HG03280 (cell line): Measurements from ENCODE around the gene LITAFD.

Experiments
- ATAC-seq: cut with Tn5 transposase; IDR thresholded peaks from one replicate; pipeline ENCODE4 v1.9.1; 2021; ENCODE audit warnings: mild to moderate bottlenecking, moderate library complexity; ENCODE audit not compliant: unreplicated experiment

The LITAFD gene

DNA sequence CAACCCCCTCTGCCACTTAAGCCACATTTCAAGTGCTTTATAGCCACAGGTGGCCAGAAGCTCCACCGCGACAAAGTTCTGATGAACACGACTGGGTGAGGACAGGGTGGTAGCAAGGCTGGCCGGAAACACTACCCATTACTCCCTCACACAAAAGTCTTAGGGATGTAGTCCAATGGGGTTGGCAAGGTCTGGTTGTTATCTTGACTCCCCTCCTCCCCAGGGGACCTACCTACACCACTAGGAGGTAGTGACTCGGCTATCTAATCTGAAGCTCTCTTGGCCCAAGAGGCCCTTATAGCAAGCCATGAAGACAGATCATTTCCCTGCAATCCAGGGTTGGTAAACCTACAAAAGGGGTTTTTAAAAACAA, 8.4 kb downstream of the LITAFD start:
- no peak for ATAC-seq

DNA sequence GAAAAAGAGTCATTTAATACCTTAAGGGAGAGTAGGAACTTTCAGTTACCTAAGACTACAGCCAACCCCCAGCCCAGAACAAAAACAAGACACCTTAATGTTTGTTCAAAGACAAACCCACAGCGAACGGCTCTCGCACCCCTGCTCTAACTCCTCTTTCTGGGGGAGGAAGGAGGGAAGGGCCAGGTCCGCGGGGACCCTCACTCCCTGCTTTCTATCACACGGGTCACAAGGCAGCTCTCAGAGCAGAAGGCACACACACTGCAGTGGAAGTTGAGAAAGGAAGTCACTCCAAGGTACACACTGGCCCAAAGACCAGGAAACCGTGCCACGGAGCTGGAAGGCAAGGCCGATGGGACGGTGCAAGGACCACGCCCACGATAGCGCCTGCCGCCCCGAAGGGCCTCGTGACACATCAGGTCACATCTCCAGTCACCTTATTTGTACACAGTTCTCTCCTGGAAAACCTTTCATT, 10.0 kb downstream of the LITAFD start:
- ATAC-seq, result peak; percentile 18

DNA sequence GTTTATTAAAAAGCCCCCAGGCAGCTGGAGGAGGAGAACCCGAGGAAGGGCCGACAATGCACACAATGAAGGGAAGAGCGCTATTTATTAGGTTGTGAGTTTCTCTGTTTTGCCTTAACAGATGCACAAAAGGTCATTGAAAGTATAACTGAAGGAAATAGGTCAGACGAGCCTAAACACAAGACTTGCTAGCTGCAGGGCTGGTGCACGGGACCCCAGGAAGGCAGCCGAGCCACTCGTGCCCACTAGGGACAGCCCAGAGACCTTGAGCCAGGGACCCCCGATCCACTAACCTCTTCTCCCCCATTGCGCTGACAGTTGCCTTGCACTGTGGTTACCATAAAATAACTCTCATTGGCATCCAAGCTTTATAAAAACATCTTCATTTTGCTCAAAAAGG, 11.3 kb downstream of the LITAFD start:
- ATAC-seq, result no peak

DNA sequence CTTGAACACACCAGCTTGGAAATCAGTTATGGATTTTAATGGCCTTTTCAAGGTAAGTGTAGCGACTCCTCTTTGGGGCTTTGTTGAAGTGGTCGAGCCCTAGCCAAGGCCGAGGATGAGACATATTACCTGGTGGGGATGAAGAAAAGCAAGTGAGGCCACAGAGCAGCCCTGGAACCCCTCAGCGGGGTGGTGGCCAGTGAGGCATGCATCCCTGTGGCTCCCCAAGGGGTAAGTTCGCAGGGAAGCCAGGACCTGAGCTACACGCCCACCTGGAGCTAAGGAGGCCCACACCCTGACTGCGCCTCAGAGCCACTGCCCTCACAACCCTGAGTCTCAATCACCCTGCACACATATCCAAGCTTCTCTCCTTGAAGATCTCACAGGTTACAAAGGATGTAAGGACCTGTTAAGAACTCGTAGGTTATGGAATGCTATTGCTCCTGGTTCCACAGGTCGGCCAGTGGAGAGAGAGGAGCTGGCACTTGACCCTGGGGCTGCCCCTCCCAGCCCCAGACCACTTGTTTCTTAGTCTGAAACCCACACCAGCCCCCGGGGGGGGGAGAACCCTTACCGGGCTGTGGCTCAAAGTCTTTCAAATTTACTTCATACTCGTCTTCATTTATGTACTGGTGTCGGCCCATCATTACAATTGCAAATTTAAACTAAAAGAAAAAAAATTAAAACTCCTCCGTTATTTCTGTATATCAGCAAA, 12.0 kb downstream of the LITAFD start:
- ATAC-seq, result no peak

DNA sequence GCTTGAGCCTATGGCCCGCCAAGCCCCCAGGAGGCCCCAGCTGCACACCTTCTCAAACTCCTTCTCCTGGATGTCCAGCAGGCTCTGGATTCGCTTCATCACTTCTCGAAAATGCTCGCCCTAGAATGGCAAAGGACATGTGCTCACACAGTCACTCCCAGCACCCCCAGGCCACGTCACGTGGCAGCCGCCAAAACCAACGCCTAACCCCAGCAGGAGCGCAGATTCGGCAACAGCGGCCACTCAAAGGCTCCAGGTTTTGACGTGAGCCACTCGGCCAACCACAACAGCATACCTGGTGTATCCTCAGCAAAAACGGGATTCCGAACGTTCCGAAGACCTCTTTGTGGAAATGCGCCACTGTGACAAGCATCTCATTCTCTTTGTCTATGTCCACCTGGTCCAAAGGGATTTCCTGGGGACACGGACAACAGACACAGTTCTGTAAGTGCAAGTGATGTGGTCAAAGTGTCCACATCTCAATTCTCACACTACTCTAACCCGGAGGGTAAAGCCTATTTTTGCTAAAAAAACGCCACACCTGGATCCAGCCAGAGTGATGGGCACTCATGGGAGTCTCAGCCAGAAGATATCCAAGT, 12.7 kb downstream of the LITAFD start:
- no peak for ATAC-seq

DNA sequence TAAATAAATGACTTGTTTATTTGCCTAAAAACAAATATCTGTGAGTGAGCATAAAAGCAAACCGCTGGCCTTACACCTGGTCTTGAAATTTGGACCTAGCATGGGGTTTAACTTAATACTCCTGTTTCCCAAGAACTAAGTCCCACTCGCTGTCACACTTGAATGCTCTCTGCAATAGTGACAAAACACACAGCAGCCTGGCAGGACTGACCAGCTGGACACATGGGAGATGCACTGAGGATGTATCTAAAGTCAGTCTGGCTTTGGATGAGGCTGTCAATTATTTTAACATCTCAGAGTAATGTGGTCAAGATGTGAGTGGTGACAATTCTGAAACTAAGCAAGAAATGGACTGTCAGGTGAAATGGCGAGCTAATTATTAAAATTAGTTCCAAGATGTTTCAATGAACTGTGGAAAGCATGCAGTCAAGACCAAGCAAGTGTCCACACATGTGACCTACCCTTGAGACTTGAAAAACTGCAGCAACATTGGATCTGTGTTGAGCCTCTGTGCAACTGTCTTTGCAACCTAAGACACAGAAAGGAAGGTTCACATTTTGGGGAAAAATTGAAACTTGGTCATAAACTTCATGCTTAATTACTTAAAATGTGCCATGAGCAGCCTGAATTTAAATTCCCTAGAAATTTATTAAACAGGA, 16.6 kb downstream of the LITAFD start:
- ATAC-seq, result no peak

DNA sequence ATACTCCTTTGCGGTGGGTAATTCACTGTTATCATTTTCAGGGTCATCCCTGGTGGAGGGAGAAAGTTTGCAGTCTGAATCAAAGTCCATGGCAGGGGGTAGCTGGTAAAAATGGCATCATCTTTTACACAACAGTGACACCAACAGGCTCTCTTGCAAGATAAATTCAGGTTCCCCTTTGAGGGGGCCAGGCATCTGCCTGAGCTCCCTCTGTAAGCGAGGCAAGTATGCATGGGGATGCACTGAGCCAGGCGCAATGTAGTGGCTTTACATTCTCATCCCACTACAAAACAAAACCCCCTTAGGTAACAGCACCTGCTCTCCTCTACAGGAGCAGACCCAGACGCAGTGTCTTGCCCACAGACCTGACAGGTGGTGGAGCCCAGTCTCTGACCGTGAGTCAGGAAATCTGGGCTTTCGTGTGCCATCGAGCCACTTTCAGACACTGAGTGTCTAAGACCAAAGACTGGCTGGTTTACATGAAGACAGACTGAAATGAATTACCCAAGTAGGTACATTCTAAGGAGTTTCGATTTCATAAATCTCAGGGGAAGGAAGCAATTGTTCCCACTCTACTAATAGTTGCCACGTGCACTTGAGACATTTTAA, 17.7 kb downstream of the LITAFD start:
- ATAC-seq, result no peak

DNA sequence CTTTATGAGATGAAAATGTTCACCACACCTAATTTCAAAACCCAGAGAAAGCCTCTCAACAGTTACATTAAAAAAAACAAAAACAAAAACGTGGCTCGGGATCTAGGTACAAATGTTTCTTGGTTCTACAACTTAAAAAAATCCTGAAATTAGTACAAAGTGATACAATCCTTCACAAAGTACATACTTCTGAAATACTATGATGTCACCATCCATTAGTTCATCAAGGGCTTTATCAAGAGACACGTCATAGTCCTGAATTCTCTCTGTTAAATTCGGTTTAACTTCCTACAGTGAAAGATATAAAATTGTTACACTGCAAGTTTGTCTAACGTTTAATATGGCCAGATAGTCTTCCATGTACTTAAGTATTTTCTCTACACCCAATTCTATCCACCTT, 18.2 kb downstream of the LITAFD start:
- ATAC-seq, result no peak

DNA sequence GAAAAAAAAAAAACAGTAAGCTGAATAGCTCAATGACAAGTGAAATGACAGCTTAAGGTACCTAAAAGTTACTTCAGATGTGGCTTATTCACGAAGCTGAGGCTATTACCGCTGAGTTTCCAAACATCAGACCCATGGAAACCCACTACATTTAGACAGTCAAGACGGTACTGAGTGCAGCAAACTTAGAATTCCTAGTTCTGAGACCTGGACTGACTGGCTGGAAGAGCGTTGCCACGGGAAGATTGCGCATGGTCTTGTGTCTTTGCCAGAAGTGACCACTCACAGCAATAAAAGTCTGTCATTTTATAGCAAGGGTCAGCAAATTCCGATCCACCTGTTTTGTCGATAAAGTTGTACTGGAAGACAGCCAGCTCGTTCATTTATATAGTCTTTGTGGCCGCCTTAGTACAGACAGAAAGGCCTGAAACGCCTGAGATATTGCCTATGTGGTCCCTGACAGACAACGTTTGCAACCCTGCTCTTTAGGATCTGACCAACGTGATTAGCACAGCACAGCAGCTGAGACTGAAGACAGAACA, 19.2 kb downstream of the LITAFD start:
- ATAC-seq, result no peak

DNA sequence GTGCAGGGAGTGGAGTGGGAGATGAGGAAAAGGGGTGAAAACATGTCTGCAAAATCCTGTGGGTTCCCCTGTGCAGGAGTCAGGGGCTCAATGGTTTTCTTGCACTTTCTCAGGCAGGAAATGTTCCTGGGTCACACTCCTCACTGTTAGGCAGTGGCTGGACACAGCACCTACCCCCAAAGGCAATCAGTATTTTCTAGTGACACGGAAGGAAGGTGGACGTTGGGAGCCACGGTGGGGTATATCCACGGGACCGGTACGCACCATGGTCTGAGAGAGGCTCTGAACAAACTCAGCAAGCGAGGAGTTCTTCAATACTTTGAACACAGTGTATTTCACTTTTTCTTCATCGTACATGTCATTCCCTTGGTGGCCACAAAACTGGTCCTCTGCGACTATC, 20.9 kb downstream of the LITAFD start:
- no peak for ATAC-seq

DNA sequence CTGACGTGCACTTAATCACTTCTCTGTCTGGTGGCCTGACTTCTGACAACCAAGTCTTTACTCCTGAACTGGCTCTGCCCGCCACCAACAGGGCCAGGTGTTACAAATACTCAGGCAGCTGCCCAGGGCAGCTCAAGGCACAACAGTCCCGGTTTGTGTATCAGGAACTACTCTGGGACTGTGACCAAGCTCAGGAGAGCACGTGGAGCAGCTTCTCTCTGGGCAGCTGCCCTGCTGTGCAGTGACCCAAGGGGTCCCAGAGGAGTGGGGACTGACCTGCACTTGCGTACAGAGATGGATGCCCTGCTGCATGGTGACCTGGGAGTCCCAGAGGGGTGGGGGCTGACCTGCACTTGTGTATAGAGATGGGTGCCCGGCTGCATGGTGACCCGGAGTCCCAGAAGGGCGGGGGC, 21.9 kb downstream of the LITAFD start:
- no peak for ATAC-seq

DNA sequence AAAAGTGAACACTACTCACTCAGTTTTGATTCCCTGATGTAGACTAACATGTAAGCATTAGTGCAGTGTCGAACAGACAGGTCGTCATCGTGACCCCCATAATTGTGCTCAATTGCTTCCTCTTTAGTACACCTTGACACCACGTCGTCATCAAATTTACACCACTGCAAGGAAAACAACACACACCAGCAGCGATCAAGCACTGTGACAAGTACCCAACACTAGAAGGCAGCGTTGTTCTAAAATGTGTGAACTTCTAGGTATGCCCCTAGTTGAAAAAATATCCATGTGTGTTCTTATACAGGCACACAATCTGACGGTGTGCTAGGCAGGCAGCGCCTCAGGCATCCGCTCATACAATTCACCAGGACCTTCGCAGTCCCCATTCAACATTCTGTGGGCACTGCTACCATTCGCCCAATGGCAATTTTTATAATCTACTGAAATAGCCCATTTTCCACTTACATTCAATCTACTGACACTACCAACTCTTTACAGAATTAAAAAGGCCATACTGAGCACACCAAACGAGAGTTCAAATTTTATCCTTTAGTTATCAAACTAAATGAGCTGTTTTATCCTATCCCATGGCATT, 23.1 kb downstream of the LITAFD start:
- ATAC-seq, result no peak

DNA sequence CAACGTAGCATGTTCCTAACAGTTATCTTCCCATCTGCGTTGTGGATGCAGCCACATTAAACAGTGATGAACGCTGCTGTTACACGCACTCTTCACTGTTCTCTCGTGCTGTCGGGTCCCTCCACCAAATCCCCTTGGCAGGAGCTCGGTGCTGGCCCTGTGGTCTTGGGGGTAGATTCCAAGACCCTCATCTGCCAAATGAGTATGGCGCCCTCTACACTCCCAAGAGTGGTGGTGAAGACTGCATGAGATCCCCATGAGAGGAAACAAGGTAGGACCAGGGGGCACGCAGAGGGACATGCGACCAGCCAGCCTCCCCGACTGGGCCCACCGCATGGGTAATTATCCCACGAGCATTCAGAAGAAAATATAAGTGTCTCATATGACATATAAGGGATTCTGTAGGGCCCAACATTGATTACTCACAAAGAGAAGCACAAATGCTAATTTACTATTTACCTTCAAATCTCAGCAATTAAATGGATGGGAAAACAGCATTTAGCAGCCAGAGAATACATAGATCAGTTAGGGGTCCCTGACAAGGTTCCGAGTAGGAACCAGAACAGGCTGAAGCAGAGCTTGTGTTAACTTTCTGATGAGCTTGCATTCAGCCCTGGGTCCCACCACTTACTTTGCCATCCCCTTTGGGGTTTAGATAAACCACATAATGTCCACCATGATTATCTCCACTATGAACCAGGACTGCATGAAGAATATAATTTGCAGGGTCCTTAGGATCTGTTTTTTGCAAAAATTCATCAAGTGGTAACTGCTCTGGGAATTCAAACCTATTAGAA, 23.8 kb downstream of the LITAFD start:
- ATAC-seq, result no peak

DNA sequence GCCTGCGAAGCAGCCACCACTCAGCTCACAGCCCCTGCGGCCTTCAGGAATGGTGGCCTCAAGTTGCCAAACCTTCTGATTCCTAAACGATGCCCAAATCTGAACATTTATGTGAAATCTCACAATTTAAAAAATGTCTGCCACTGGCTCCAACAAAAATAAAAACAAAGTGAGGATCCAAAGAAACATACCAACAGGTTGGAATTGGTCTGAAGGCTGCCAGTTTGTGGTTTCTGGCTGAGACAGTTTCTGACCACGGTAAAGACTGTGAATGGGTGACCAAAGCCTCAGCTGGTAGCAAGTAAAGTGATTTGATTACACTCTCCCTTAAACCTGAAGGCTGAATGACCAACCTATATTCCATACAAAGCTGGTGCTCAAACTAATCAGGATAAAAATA, 24.9 kb downstream of the LITAFD start:
- no peak for ATAC-seq

DNA sequence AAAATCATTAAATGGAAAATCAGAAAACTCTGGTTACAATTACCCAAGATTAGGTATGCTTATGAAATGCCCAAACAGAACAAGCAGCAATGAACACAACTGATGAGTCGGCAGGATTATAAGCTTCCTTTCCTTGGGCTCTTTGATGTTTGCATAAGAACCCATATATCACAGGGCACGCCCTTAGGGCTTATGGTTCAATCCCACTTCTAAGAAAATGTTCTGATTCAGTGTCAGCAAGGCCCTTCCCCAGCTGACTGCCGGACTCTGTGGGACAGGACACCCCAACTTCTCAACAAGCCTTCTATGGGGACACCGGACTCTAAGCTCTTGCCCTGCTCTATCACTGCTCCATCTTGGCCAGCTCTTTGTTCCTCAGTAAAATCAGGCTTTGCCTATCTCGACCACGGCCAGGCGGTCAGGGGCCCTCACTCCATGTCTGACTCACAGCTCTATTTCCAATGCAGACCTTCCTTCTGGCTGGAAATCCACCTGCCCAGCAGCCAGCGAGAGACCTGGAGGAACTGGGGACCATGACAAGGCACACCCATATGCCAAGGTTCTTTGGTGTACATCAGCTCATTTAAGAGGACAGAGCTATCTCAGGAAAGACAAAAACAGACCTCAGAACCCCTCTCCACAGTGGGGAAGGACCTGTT, 26.8 kb downstream of the LITAFD start:
- ATAC-seq, result no peak

DNA sequence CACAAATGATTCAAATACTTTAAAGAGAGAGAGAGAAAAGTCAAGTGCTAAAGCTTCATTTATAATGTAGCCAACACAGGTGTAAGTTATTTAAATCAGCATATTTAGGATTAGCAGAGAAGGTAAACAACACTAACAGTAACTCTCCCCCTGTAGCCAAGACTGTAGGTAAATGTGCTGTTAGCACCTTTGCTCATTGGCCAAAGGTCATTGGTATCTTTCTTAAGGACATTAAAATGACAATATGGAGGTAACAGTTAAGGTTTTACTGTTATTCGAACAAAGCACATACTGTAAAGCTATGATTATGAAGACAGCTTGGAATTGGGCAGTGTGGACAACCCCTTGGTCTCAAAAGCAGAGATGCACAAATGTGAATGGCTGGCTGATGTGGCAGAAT, 28.7 kb downstream of the LITAFD start:
- no peak for ATAC-seq

DNA sequence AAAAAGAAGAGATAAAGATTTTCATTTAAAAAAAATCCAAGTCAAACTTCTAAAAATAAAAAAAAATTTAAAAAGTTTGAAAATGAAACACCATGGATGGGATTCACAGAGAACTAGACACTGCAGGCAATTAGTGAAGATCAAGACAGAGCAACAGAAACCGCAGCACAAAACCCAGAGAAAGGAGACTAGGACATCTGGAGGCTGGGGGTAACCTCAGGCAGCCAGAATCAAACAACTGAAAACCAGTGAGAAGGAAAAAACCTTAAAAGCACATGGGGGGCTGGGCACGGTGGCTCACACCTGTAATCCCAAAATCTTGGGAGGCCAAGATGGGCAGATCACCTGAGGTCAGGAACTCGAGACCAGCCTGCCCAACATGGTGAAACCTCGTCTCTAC, 30.6 kb downstream of the LITAFD start:
- ATAC-seq, result no peak

DNA sequence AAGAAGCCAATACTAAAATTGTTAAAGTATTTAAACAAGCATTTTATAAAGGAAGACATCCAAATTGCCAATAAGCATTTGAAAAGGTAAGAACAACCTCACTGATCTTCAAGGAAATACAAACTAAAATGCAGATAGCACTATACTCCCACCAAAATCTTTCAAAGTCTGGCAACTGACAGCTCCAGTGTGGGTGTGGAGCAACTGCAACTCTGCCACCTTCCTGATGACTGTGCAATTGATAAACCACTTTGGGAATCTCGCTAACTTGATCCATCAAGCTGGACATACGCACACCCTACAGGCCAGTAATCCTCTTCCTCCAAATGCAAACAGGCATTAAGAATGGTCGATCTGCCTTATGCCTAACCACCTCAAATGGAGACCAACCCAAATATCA, 31.9 kb downstream of the LITAFD start:
- no peak for ATAC-seq

DNA sequence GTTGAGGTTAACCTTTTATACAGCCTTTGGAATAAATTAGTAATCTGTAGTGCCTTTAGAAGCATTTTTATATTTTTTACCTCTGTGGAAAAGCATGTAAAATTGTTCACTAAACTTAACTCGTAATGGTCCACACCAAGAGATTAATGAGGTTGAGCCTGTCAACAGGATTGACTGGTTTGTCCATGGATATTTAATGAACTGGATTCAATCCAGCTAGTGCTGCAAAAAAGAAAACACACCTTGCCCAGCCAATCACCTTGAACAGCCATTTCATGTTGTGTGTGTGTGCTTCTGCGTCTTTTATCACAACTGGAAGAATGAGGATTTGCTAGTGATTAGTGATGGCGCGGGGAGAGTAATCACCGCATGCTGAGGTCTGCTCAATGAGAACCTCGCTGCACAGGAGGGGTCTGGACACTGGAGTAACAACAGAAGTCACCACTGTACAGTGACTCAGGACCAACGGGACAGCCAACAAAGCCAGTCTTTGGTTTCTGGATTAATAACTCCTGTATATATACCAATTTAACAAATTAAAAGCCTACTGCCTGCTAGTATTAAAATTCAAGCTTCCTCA, 33.7 kb downstream of the LITAFD start:
- ATAC-seq, result no peak
